Stimulated activated CD8-positive, alpha-beta memory T cell treated with anti-CD3 and anti-CD28 coated beads, Interleukin-12 subunit alpha, Interleukin-12 subunit beta, amount 100 ng/mL, for 1 hour (primary cell): ENCODE results near the gene VWA5B1.
"Not testable (repeated sequence)": the region's sequence is repeated elsewhere in the genome, so short reads cannot be mapped to it uniquely, and the experiment has no call there.

Experiments used
- DNase-seq: peaks from one replicate; pipeline ENCODE4 v3.0.0-alpha.2; 2020; ENCODE audit warnings: low read depth

VWA5B1 gene

GRCh38 chr1:20280906-20281305 is 9.8 kb upstream of the VWA5B1 start:
- no peak for DNase-seq

- no peak for DNase-seq
Observed at GRCh38 chr1:20281801-20282200, 8.9 kb upstream of the VWA5B1 start.

- no peak for DNase-seq
Observed at GRCh38 chr1:20282533-20282932, 8.1 kb upstream of the VWA5B1 start.

- no peak for DNase-seq
Observed at GRCh38 chr1:20284046-20284445, 6.6 kb upstream of the VWA5B1 start.

- DNase-seq, result no peak
Observed at GRCh38 chr1:20284625-20285024, 6.0 kb upstream of the VWA5B1 start.

- no peak for DNase-seq
Observed at GRCh38 chr1:20285510-20285909, 5.2 kb upstream of the VWA5B1 start.

- not testable (repeated sequence) for DNase-seq
Observed at GRCh38 chr1:20287696-20288095, 3.0 kb upstream of the VWA5B1 start.

- DNase-seq, result no peak
Observed at GRCh38 chr1:20291645-20292084, 990 bp downstream of the VWA5B1 start.

GRCh38 chr1:20298626-20299025 is 8.0 kb downstream of the VWA5B1 start:
- DNase-seq, result no peak

GRCh38 chr1:20301463-20302107 is 10.9 kb downstream of the VWA5B1 start:
- no peak for DNase-seq

GRCh38 chr1:20302108-20302471 is 11.4 kb downstream of the VWA5B1 start:
- DNase-seq, result no peak

GRCh38 chr1:20307026-20307425 is 16.4 kb downstream of the VWA5B1 start:
- DNase-seq, result no peak

- DNase-seq, result no peak
Observed at GRCh38 chr1:20308569-20308968, 17.9 kb downstream of the VWA5B1 start.

- no peak for DNase-seq
Observed at GRCh38 chr1:20311289-20311688, 20.6 kb downstream of the VWA5B1 start.

GRCh38 chr1:20312310-20312709 is 21.6 kb downstream of the VWA5B1 start:
- DNase-seq, result no peak

GRCh38 chr1:20312818-20313217 is 22.1 kb downstream of the VWA5B1 start:
- DNase-seq, result no peak

GRCh38 chr1:20317471-20317870 is 26.8 kb downstream of the VWA5B1 start:
- no peak for DNase-seq

- DNase-seq, result no peak
Observed at GRCh38 chr1:20318521-20318920, 27.8 kb downstream of the VWA5B1 start.

- DNase-seq, result no peak
Observed at GRCh38 chr1:20318971-20319370, 28.3 kb downstream of the VWA5B1 start.

- no peak for DNase-seq
Observed at GRCh38 chr1:20319456-20320220, 29.0 kb downstream of the VWA5B1 start.

- no peak for DNase-seq
Observed at GRCh38 chr1:20320704-20321103, 30.0 kb downstream of the VWA5B1 start.

GRCh38 chr1:20321573-20321972 is 30.9 kb downstream of the VWA5B1 start:
- no peak for DNase-seq

GRCh38 chr1:20322081-20322824 is 31.6 kb downstream of the VWA5B1 start:
- DNase-seq, result no peak
